Breast epithelium (tissue), 4 donors: ENCODE results near the gene KIDINS220. TPM values are rescaled to one million over a fixed set of nuclear protein-coding genes. Genes with fewer than 3 reads are reported as not detected.

Source experiments
- DNase-seq, 2 donors: peaks; one replicate each; pipeline ENCODE4 v3.0.0-alpha.2; 2019; ENCODE audit warnings: low spot score in 2 of 2
- H3K27ac ChIP-seq, 2 donors: fragments of 200-600 bp; sonication (generic) in 1 of 2; one replicate each; pipeline ENCODE4 v1.5.1; 2016 to 2019; ENCODE audit warnings: mild to moderate bottlenecking in 1 of 2
- H3K27me3 ChIP-seq, 2 donors: fragments of 200-600 bp; sonication (generic) in 1 of 2; one replicate each; pipeline versions ENCODE4 v1.5.1 to v1.6.0; 2017 to 2019; ENCODE audit warnings: control low read depth in 1 of 2, mild to moderate bottlenecking in 1 of 2
- H3K36me3 ChIP-seq: fragments of 200-600 bp; one replicate; pipeline ENCODE4 v1.5.1; 2019
- H3K4me1 ChIP-seq, 2 donors: fragments of 200-600 bp; sonication (generic); one replicate each; pipeline ENCODE4 v1.5.1; 2016 to 2019; ENCODE audit warnings: control low read depth in 1 of 2
- H3K4me3 ChIP-seq, 3 donors: fragments of 200-600 bp; sonication (generic); 1 replicate in 2 of 3; 2 replicates in 1 of 3; pipeline ENCODE4 v1.5.1; 2016 to 2019; ENCODE audit warnings: mild to moderate bottlenecking in 3 of 3, moderate library complexity in 2 of 3
- H3K9me3 ChIP-seq, 2 donors: fragments of 200-600 bp; sonication (generic) in 1 of 2; one replicate each; pipeline ENCODE4 v1.5.1; 2016 to 2019; ENCODE audit warnings: control low read depth in 1 of 2
- POLR2A ChIP-seq: fragments of 450-650 bp; IDR thresholded peaks from one replicate; pipeline ENCODE4 v1.6.1; 2016; ENCODE audit warnings: antibody characterized with exemption, mild to moderate bottlenecking, moderate library complexity
- POLR2AphosphoS5 ChIP-seq, 3 donors: sonication (generic); formaldehyde crosslinking; IDR thresholded peaks; one replicate each; pipeline ENCODE4 v1.6.1; 2017; ENCODE audit warnings: antibody characterized with exemption in 3 of 3
- intact Hi-C: fragments of 100-400 bp; cut with DNase I; formaldehyde crosslinking; loops from one replicate; pipeline ENCODE4 v1.15.1; 2023; ENCODE audit warnings: low total_unique reads
- total RNA-seq, 3 donors: library from RNA; depleted of rRNA; stranded (reverse); fragments of >200 nt; gene quantifications; one replicate each; pipeline ENCODE4 v1.1.0, GENCODE V29; 2016
- TF ChIP-seq, protein P1 (sequence below), 3 donors: fragments of 450-650 bp; IDR thresholded peaks; one replicate each; pipeline ENCODE4 v1.5.1; 2016 to 2017; ENCODE audit warnings: antibody characterized with exemption in 3 of 3, mild to moderate bottlenecking in 3 of 3, moderate library complexity in 3 of 3

KIDINS220 gene
- total RNA-seq, 3 donors from 2014 or later, result 73.1 to 120 (median 87.2) TPM

DNA sequence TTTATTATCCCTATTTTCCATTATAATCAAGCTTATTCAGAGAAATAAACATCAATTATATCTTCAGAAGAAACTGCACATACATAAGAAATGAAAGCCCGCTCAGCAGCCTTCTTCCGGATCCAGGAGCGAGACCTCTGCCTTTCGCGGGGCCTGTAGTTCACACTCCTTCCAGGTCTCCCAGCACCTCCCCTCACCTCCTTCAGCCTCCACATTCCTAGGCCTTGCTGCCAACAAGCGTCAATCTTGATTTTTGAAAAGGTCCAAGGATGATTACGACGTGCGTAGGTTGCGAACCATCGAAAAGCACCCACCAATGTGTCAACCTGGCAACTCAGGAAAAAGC lies 355 bp upstream of the KIDINS220 start:
- Histone ChIP-seq H3K4me1 (no peaks in the 10 kb centered on the region), H3K27ac (peak overlapping the region in 1 of 2 donors; percentile 86), H3K27me3 (no peaks in the 10 kb centered on the region), H3K4me3 (peak overlapping the region; percentile 87 to 98 (median 98)), H3K36me3 (no peaks in the 10 kb centered on the region), H3K9me3 (no peaks in the 10 kb centered on the region)
- intact Hi-C loops, result no loop called here
- TF ChIP-seq POLR2AphosphoS5 (IDR thresholded peaks at IDR 0.05), result no peak
- no peak for TF ChIP-seq POLR2A
- DNase-seq, result no peak

DNA sequence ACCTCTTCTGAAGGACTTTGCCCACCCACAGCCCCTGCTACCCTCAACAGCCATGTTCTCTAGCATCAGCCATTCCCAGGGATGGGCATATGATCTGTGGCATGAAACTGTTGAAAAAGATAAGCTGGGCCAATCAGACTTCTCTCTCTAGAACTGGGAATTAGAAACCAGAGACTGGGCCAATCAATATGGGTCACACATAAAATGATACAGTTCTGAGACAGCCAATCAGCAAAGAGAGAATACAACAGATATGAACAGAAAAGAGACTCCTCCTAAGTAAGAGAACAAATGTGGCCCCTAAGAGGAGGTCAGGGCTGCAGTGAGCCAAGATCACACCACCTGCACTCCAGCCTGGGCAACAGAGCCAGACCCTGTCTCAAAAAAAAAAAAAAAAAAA lies 2.1 kb downstream of the KIDINS220 start:
- TF ChIP-seq POLR2A (no peak), POLR2AphosphoS5 (IDR thresholded peaks at IDR 0.05) (no peak)
- TF ChIP-seq, protein P1, sequence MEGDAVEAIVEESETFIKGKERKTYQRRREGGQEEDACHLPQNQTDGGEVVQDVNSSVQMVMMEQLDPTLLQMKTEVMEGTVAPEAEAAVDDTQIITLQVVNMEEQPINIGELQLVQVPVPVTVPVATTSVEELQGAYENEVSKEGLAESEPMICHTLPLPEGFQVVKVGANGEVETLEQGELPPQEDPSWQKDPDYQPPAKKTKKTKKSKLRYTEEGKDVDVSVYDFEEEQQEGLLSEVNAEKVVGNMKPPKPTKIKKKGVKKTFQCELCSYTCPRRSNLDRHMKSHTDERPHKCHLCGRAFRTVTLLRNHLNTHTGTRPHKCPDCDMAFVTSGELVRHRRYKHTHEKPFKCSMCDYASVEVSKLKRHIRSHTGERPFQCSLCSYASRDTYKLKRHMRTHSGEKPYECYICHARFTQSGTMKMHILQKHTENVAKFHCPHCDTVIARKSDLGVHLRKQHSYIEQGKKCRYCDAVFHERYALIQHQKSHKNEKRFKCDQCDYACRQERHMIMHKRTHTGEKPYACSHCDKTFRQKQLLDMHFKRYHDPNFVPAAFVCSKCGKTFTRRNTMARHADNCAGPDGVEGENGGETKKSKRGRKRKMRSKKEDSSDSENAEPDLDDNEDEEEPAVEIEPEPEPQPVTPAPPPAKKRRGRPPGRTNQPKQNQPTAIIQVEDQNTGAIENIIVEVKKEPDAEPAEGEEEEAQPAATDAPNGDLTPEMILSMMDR (IDR thresholded peaks at IDR 0.05), result no peak
- Histone ChIP-seq H3K4me1 (no peaks in the 10 kb centered on the region), H3K27ac (no peak overlapping the region), H3K27me3 (no peaks in the 10 kb centered on the region), H3K36me3 (no peaks in the 10 kb centered on the region), H3K9me3 (no peaks in the 10 kb centered on the region), H3K4me3 (peak overlapping the region in 1 of 3 donors; percentile 13)
- intact Hi-C loops, result no loop called here
- no peak for DNase-seq

- H3K9me3 ChIP-seq, result no peaks in the 10 kb centered on the region
- intact Hi-C loops, result no loop called here
- no peaks in the 10 kb centered on the region for H3K4me1 ChIP-seq
- H3K36me3 ChIP-seq, result peaks cover 4% of the 10 kb centered on the region
- no peak overlapping the region for H3K4me3 ChIP-seq
- no peak overlapping the region for H3K27ac ChIP-seq
- no peak for DNase-seq
- H3K27me3 ChIP-seq, result no peaks in the 10 kb centered on the region
- TF ChIP-seq POLR2A, result no peak
- TF ChIP-seq, protein P1 (IDR thresholded peaks at IDR 0.05), result no peak
- TF ChIP-seq POLR2AphosphoS5 (IDR thresholded peaks at IDR 0.05), result no peak
These were observed 3.6 kb downstream of the KIDINS220 start for GRCh38 chr2:8833853-8834252.

GRCh38 chr2:8831516-8831915 lies 5.9 kb downstream of the KIDINS220 start:
- Histone ChIP-seq H3K4me3 (no peak overlapping the region), H3K27ac (no peak overlapping the region), H3K36me3 (peaks cover 4% of the 10 kb centered on the region), H3K27me3 (no peaks in the 10 kb centered on the region), H3K4me1 (no peaks in the 10 kb centered on the region), H3K9me3 (no peaks in the 10 kb centered on the region)
- intact Hi-C loops, result no loop called here
- TF ChIP-seq POLR2AphosphoS5 (IDR thresholded peaks at IDR 0.05) (no peak), POLR2A (no peak)
- TF ChIP-seq, protein P1 (IDR thresholded peaks at IDR 0.05), result no peak
- no peak for DNase-seq

DNA sequence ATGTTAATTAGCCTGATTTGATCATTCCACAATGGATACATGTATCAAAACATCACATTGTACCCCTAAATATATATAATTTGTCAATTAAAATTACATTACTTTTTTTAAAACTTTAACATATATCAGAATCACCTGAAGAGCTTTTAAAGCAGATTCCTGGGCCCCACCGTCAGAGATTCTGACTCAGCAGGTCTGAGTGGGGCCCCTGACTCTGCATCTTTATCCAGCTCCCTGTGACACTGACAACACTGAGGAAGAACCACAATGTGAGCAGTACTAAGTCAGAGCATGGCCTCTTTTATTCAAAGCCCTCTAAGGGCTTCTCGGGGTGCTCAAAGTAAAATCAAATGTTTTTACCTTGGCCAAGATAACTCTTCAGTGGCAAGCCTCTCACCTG lies 9.7 kb downstream of the KIDINS220 start:
- Histone ChIP-seq H3K36me3 (peaks cover 4% of the 10 kb centered on the region), H3K9me3 (no peaks in the 10 kb centered on the region), H3K27me3 (no peaks in the 10 kb centered on the region), H3K4me3 (no peak overlapping the region), H3K4me1 (no peaks in the 10 kb centered on the region), H3K27ac (no peak overlapping the region)
- intact Hi-C loops, result no loop called here
- no peak for DNase-seq
- TF ChIP-seq POLR2A, result no peak
- TF ChIP-seq, protein P1 (IDR thresholded peaks at IDR 0.05), result no peak
- no peak for TF ChIP-seq POLR2AphosphoS5 (IDR thresholded peaks at IDR 0.05)

GRCh38 chr2:8822218-8822617 lies 15.2 kb downstream of the KIDINS220 start:
- Histone ChIP-seq H3K9me3 (no peaks in the 10 kb centered on the region), H3K4me1 (no peaks in the 10 kb centered on the region), H3K36me3 (no peaks in the 10 kb centered on the region), H3K27ac (peak overlapping the region; percentile 13 to 22), H3K4me3 (no peak overlapping the region), H3K27me3 (no peaks in the 10 kb centered on the region)
- no peak for DNase-seq
- intact Hi-C loops, result no loop called here
- TF ChIP-seq, protein P1 (IDR thresholded peaks at IDR 0.05), result no peak
- TF ChIP-seq POLR2A (no peak), POLR2AphosphoS5 (IDR thresholded peaks at IDR 0.05) (no peak)
